Adrenal gland (tissue), 5 donors: ENCODE data around the gene AFAP1L2.

Experiments
- CTCF ChIP-seq, 6 experiments: fragments of 450-650 bp in 4 of 6; fragments of 200-600 bp in 2 of 6; sonication (generic) in 1 of 6; IDR thresholded peaks; 1 replicate in 5 of 6; 2 replicates in 1 of 6; pipeline versions ENCODE4 v1.5.1 to v1.8.0; 2016 to 2021; ENCODE audit warnings: antibody characterized with exemption in 6 of 6, mild to moderate bottlenecking in 2 of 6, moderate library complexity in 1 of 6
- POLR2A ChIP-seq, 2 donors: fragments of 450-650 bp; IDR thresholded peaks; one replicate each; pipeline ENCODE4 v1.6.1; 2017; ENCODE audit warnings: antibody characterized with exemption in 2 of 2, mild to moderate bottlenecking in 2 of 2, moderate library complexity in 1 of 2
- donor health status: DM: no; HTN: no; CAD: no.

- TF ChIP-seq POLR2A (IDR thresholded peaks at IDR 0.05) (no peak), CTCF (IDR thresholded peaks at IDR 0.05) (no peak)
Measured at GRCh38 chr10:114352653-114353298, 51.5 kb downstream of the AFAP1L2 start.
